HEK293T (cell line): Measurements from ENCODE around the gene BAIAP2L1.
A peak's percentile ranks its signal among the peaks of the same experiment; 100 is the strongest.

ENCODE experiments used
- CTCF ChIA-PET: fragments of 350-600 bp; formaldehyde crosslinking; extraction: SDS; loops from one replicate; lab custom pipeline; 2021; ENCODE audit warnings: antibody characterized with exemption, inconsistent platforms; lab: Yijun Ruan, JAX
- POLR2A ChIA-PET: fragments of 350-600 bp; formaldehyde crosslinking; extraction: SDS; loops from one replicate; lab custom pipeline; 2020; ENCODE audit warnings: antibody characterized with exemption, inconsistent platforms; lab: Yijun Ruan, JAX
- DNase-seq: peaks from one replicate; pipeline ENCODE4 v3.0.0; 2012; ENCODE audit warnings: mixed read lengths; ENCODE audit errors: extremely low spot score
- ARNT ChIP-seq: fragments of 450-650 bp; IDR thresholded peaks from 2 replicates; pipeline ENCODE4 v1.6.1; 2017; ENCODE audit warnings: mild to moderate bottlenecking
- BHLHE40 ChIP-seq: fragments of 450-650 bp; IDR thresholded peaks from 2 replicates; pipeline ENCODE4 v1.6.1; 2016; ENCODE audit warnings: mild to moderate bottlenecking, moderate library complexity, borderline replicate concordance
- CTBP1 ChIP-seq: fragments of 450-650 bp; IDR thresholded peaks from 2 replicates; pipeline ENCODE4 v1.6.1; 2016; ENCODE audit warnings: borderline replicate concordance
- ELF4 ChIP-seq: fragments of 450-650 bp; IDR thresholded peaks from 2 replicates; pipeline ENCODE4 v1.6.1; 2017; ENCODE audit warnings: antibody characterized with exemption
- FOXA1 ChIP-seq: fragments of 450-650 bp; IDR thresholded peaks from 2 replicates; pipeline ENCODE4 v1.6.1; 2016; ENCODE audit warnings: mild to moderate bottlenecking
- FOXK2 ChIP-seq: fragments of 450-650 bp; IDR thresholded peaks from 2 replicates; pipeline ENCODE4 v1.6.1; 2016; ENCODE audit warnings: mild to moderate bottlenecking
- FOXM1 ChIP-seq: fragments of 450-650 bp; IDR thresholded peaks from 2 replicates; pipeline ENCODE4 v1.6.1; 2017; ENCODE audit warnings: mild to moderate bottlenecking, borderline replicate concordance
- HDGF ChIP-seq: fragments of 450-650 bp; IDR thresholded peaks from 2 replicates; pipeline ENCODE4 v1.6.1; 2017; ENCODE audit warnings: antibody characterized with exemption, borderline replicate concordance
- L3MBTL2 ChIP-seq: fragments of 450-650 bp; conservative IDR thresholded peaks from 2 replicates; pipeline ENCODE4 v1.6.1; 2016; ENCODE audit warnings: mild to moderate bottlenecking
- LEF1 ChIP-seq: fragments of 450-650 bp; IDR thresholded peaks from 2 replicates; pipeline ENCODE4 v1.6.1; 2017; ENCODE audit warnings: mild to moderate bottlenecking, borderline replicate concordance
- NFRKB ChIP-seq: fragments of 450-650 bp; IDR thresholded peaks from 2 replicates; pipeline ENCODE4 v1.6.1; 2016; ENCODE audit warnings: mild to moderate bottlenecking, moderate library complexity
- SP1 ChIP-seq: fragments of 450-650 bp; IDR thresholded peaks from 2 replicates; pipeline ENCODE4 v1.6.1; 2017
- SUZ12 ChIP-seq: fragments of 450-650 bp; IDR thresholded peaks from 2 replicates; pipeline ENCODE4 v1.6.1; 2016; ENCODE audit warnings: mild to moderate bottlenecking
- TARDBP ChIP-seq: fragments of 450-650 bp; IDR thresholded peaks from 2 replicates; pipeline ENCODE4 v1.6.1; 2016
- ZNF384 ChIP-seq: fragments of 450-650 bp; IDR thresholded peaks from 2 replicates; pipeline ENCODE4 v1.6.1; 2016
- TF ChIP-seq, protein P1 (sequence below): fragments of 450-650 bp; IDR thresholded peaks from 2 replicates; pipeline ENCODE4 v1.6.1; 2016

BAIAP2L1 gene

GRCh38 chr7:98254951-98255610 lies 145.8 kb downstream of the BAIAP2L1 start:
- TF ChIP-seq, protein P1, sequence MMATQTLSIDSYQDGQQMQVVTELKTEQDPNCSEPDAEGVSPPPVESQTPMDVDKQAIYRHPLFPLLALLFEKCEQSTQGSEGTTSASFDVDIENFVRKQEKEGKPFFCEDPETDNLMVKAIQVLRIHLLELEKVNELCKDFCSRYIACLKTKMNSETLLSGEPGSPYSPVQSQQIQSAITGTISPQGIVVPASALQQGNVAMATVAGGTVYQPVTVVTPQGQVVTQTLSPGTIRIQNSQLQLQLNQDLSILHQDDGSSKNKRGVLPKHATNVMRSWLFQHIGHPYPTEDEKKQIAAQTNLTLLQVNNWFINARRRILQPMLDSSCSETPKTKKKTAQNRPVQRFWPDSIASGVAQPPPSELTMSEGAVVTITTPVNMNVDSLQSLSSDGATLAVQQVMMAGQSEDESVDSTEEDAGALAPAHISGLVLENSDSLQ = no peak
- no peak for TF ChIP-seq ELF4
- TF ChIP-seq LEF1 = no peak
- no peak for TF ChIP-seq L3MBTL2
- TF ChIP-seq NFRKB = no peak
- TF ChIP-seq SP1 = no peak
- no peak for TF ChIP-seq FOXK2
- TF ChIP-seq CTBP1 = no peak
- TF ChIP-seq ARNT = no peak
- no peak for TF ChIP-seq HDGF
- no peak for TF ChIP-seq TARDBP
- no peak for TF ChIP-seq FOXM1
- no peak for TF ChIP-seq SUZ12
- no peak for TF ChIP-seq FOXA1
- no peak for TF ChIP-seq BHLHE40
- TF ChIP-seq ZNF384 = no peak
- no peak for DNase-seq
- POLR2A ChIA-PET = no interaction called here
- CTCF ChIA-PET = no interaction called here

DNA sequence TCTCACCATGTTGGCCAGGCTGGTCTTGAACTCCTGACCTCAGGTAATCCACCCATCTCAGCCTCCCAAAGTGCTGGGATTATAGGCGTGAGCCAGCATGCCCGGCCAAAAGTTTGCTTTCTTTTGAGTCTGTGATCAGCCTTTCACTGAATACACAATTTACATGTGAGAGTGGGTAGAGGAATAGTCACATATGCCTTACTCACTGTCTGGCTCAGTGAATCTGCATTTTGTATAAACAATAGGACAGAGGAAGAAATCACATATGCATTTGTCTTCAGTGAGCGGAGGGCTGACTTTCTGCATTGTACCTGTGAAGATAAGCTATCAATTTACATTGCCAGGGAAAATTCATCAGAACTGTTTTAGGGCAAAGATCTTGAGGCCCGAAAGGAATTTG lies 146.4 kb downstream of the BAIAP2L1 start:
- CTCF ChIA-PET = no interaction called here
- TF ChIP-seq HDGF (no peak), SUZ12 (no peak), FOXA1 (no peak), CTBP1 (no peak), ELF4 (no peak), NFRKB (no peak)
- DNase-seq = no peak
- POLR2A ChIA-PET = no interaction called here

DNA sequence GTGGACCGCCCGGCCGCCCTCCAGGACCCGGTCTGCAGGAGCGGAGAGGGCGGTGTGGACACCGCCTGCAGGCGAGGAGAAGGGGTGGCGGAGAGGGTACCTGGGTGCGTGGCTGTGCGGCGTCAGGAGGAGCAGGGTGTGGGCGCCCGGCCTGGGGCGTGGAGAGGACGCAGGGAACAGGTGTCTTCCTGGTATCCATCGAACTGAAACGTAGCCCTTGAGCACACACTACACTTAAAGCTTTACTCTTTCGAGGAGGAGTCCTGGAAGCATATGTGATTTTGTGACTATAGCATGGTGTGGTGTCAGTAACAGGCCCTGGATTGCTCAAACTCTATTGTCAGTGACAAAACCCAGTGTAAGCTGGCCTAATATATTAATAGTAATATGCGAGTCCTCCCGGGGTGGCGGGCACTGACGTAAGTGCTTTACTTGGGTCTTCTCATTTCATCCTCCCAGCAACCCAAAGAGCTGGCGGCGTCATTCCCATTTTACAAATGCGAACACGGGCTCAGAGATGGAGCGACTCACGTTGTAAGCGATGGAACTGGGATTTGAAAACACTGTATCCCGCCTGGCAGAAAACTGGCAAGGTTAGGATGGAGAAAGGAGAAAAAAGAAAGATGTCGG lies 148.3 kb downstream of the BAIAP2L1 start:
- POLR2A ChIA-PET = no interaction called here

GRCh38 chr7:98251601-98252424 lies 149.1 kb downstream of the BAIAP2L1 start, which contains the start of gene TECPR1:
TSS of gene TECPR1 (minus strand) at chr7:98252232. CDS start at chr7:98246146, 6,086 bp downstream.
- TF ChIP-seq FOXA1 (no peak), ELF4 (peak; percentile 89)
- peak; percentile 98 for DNase-seq
- ChIA-PET POLR2A (no interaction called here), CTCF (no interaction called here)

More for the DNA sequence above, 148.3 kb downstream of the BAIAP2L1 start:
- no peak for DNase-seq
- TF ChIP-seq LEF1 (no peak), ARNT (no peak), L3MBTL2 (peak; percentile 29; the same call in 1 of the 2 replicates)
- CTCF ChIA-PET = no interaction called here

- POLR2A ChIA-PET = no interaction called here
- TF ChIP-seq HDGF (no peak), SUZ12 (no peak), LEF1 (no peak), CTBP1 (no peak), ZNF384 (no peak), FOXA1 (no peak), L3MBTL2 (no peak), SP1 (no peak), NFRKB (no peak), ELF4 (no peak), TARDBP (no peak), BHLHE40 (no peak), FOXK2 (no peak)
- no peak for DNase-seq
- CTCF ChIA-PET = no interaction called here
Observed at GRCh38 chr7:98251231-98251600, 149.7 kb downstream of the BAIAP2L1 start.

- TF ChIP-seq HDGF (no peak), CTBP1 (no peak), ARNT (no peak), SUZ12 (no peak), LEF1 (no peak), BHLHE40 (no peak), SP1 (no peak), NFRKB (no peak), FOXK2 (no peak), TARDBP (no peak), ZNF384 (no peak)
- TF ChIP-seq, protein P1 = no peak
- POLR2A ChIA-PET = no interaction called here
- DNase-seq = no peak
- CTCF ChIA-PET = no interaction called here
Observed at GRCh38 chr7:98250789-98251188, 150.1 kb downstream of the BAIAP2L1 start.

- DNase-seq = no peak
- TF ChIP-seq LEF1 (no peak), HDGF (no peak)
- ChIA-PET POLR2A (no interaction called here), CTCF (no interaction called here)
Observed at GRCh38 chr7:98249106-98249505, 151.8 kb downstream of the BAIAP2L1 start.
